Activated CD4-positive, alpha-beta T cell treated with anti-CD3 and anti-CD28 coated beads, Interleukin-2, amount 10 ng/mL, durations not matched to agents 7 days and 5 days (primary cell): Measurements from ENCODE around the gene KRT79. TPM values are rescaled to one million over a fixed set of nuclear protein-coding genes. Genes with fewer than 3 reads are reported as not detected.
A peak's percentile ranks its signal among the peaks of the same experiment; 100 is the strongest.

ENCODE experiments used
- CTCF ChIA-PET: fragments of 350-600 bp; sonication (Branson Sonifier 250); formaldehyde crosslinking; loops from one replicate; lab custom pipeline; 2021; ENCODE audit warnings: antibody characterized with exemption; lab: Charles Lee
- POLR2A ChIA-PET: fragments of 350-600 bp; sonication (Branson Sonifier 250); formaldehyde crosslinking; loops from one replicate; lab custom pipeline; 2021; ENCODE audit warnings: antibody characterized with exemption; lab: Charles Lee
- DNase-seq: peaks from one replicate; pipeline ENCODE4 v3.0.0-alpha.2; 2020
- H3K27ac Mint-ChIP-seq: one replicate; pipeline ENCODE4 v1.8.0; 2021; ENCODE audit warnings: mild to moderate bottlenecking, moderate library complexity, mixed read lengths
- H3K27me3 Mint-ChIP-seq: one replicate; pipeline ENCODE4 v1.8.0; 2021; ENCODE audit warnings: mixed read lengths
- H3K36me3 Mint-ChIP-seq: one replicate; pipeline ENCODE4 v1.8.0; 2021; ENCODE audit warnings: low read depth, mixed read lengths
- H3K4me1 Mint-ChIP-seq: one replicate; pipeline ENCODE4 v1.8.0; 2021; ENCODE audit warnings: mixed read lengths
- H3K4me3 Mint-ChIP-seq: one replicate; pipeline ENCODE4 v1.8.0; 2021; ENCODE audit warnings: mild to moderate bottlenecking, moderate library complexity, mixed read lengths
- H3K9me3 Mint-ChIP-seq: one replicate; pipeline ENCODE4 v1.8.0; 2021; ENCODE audit warnings: mixed read lengths
- total RNA-seq, 2 experiments: library from RNA; stranded (reverse); gene quantifications; one replicate each; pipeline ENCODE4 v1.2.3, GENCODE V29; 2021

Gene KRT79
- total RNA-seq, 2 experiments from 2014 or later, result not detected

DNA sequence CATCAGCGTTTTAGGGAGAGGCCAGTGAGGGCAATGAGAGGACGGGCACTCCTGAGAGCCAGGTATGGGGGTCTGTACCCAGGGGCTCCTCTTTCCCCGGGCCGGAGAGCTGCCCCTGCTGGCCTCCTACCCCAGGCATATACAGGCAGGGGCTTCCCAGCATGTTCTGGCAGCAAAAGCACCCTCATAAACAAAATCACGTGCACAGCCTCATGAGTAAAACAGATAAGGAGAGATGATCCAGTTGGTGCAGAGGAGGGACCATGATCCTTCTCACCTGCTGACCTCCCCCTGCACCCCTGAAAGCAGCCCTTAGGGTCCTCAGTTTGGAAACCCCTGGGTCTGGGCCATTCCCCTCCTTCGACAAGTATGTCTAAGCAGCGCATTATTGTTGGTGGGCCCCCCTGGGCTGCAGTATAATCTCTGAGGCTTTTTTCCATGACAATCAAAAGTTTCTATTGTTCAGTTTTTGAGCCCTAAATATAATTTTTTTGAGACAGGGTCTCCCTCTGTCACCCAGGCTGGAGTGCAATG, 15.2 kb downstream of the KRT79 start:
- H3K36me3 Mint-ChIP-seq, result no peaks in the 10 kb centered on the region
- H3K9me3 Mint-ChIP-seq, result no peaks in the 10 kb centered on the region
- peaks cover 11% of the 10 kb centered on the region for H3K4me1 Mint-ChIP-seq
- ChIA-PET CTCF (no interaction called here), POLR2A (no interaction called here)
- H3K27ac Mint-ChIP-seq, result no peak overlapping the region
- no peak for DNase-seq
- H3K27me3 Mint-ChIP-seq, result no peaks in the 10 kb centered on the region
- no peak overlapping the region for H3K4me3 Mint-ChIP-seq

DNA sequence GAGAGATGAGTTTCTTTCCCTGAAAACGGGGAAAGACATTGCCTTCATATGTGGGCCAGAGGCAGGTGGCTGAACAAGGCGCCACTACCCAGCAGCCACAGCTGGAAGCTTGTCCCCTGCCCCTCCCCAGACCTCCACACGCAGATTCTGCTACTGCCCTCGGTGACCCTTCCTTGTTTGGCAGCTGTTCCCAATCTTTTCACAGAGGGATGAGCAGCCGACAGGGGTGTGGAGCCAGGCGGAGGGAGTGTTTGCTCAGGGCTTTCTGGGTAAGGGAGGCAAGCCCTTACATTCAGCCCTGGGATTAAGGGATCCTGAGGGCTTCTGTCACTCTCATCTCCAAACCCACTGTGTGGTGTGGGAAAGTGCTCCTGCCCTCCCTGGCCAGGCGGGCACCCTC, 15.7 kb downstream of the KRT79 start:
- Mint-ChIP-seq H3K36me3 (no peaks in the 10 kb centered on the region), H3K27me3 (no peaks in the 10 kb centered on the region), H3K27ac (no peak overlapping the region), H3K4me1 (peaks cover 11% of the 10 kb centered on the region), H3K9me3 (no peaks in the 10 kb centered on the region), H3K4me3 (no peak overlapping the region)
- DNase-seq, result no peak
- CTCF ChIA-PET, result no interaction called here
- POLR2A ChIA-PET, result interaction anchor here (1.0 kb wide), 1 partner anchor 10 kb away, joined by 3 read pairs; no protein-coding TSS in a partner anchor

DNA sequence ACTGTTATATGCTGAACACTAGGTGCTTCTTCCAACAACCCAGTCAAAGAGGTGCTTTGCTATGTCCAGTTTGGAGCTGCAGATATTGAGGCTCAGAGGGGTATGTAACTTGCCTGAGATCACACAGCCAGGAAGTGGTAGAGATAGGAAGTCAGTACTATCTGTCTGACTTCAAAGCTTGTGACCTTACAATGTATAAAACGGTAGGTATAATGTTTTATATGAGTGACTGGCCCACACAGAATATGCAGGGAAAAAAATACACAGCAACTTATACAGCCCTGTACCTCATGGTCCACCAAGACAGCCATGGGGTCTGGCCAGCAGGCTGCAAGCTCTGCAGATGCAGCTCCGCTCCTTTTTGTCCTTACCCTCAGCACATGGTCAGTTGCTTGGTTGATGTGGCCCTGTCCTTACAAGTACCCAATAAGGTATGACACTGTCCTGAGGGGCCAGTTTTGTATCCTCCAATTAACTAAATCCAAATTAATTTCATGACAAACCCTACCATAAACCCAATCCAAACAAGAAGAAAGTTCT, 16.3 kb downstream of the KRT79 start:
- no peak for DNase-seq
- CTCF ChIA-PET, result interaction anchor here (0.6 to 1.2 kb wide), 3 partner anchors 10 to 878 kb away, joined by 3 to 4 read pairs (median 3); no protein-coding TSS in a partner anchor
- Mint-ChIP-seq H3K27ac (peak overlapping the region; percentile 42), H3K4me3 (no peak overlapping the region), H3K36me3 (no peaks in the 10 kb centered on the region), H3K27me3 (no peaks in the 10 kb centered on the region), H3K4me1 (peaks cover 11% of the 10 kb centered on the region), H3K9me3 (no peaks in the 10 kb centered on the region)
- POLR2A ChIA-PET, result interaction anchor here (1.0 kb wide), 1 partner anchor 11 kb away, joined by 3 read pairs; no protein-coding TSS in a partner anchor

DNA sequence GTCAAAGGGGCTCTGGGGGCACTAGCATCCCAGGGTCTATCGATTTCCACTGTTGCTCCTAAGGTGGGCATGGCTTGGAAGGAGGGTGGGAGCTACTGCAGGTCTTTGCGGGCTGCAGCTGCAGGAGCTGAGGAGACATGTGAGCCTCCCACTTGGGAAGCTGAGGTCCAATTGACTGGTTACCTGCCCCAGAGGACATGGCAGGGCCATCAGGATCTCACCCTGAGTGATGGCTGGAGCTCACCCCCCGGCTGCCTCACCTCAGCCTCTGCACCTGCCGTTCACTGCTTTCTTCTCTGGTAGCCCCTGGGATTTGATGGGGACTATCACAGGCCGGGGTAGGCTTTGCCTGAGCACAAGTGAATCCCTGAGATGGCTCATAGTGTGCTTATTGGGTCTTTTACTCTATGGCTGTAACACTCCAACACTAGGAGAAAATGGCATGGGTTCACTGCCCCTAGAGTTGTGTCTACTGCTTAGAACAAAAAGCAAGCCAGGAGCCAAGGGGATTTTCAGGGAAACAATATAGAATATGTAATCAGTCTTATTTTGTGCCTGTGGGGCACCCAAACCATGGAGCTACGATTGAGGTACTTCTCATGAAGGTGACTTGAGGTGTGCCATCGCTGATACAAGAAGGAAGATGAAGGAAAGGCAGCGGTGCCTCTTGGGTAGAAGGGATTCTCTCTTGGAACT, 17.0 kb downstream of the KRT79 start:
- no peaks in the 10 kb centered on the region for H3K36me3 Mint-ChIP-seq
- no peak overlapping the region for H3K27ac Mint-ChIP-seq
- H3K4me3 Mint-ChIP-seq, result no peak overlapping the region
- no peak for DNase-seq
- no peaks in the 10 kb centered on the region for H3K9me3 Mint-ChIP-seq
- ChIA-PET POLR2A (interaction anchor here (0.7 kb wide), 1 partner anchor 728 kb away, joined by 3 read pairs; no protein-coding TSS in a partner anchor), CTCF (interaction anchor here (0.6 to 1.2 kb wide), 4 partner anchors 10 to 1242 kb away, joined by 3 read pairs; no protein-coding TSS in a partner anchor)
- peaks cover 11% of the 10 kb centered on the region for H3K4me1 Mint-ChIP-seq
- no peaks in the 10 kb centered on the region for H3K27me3 Mint-ChIP-seq

DNA sequence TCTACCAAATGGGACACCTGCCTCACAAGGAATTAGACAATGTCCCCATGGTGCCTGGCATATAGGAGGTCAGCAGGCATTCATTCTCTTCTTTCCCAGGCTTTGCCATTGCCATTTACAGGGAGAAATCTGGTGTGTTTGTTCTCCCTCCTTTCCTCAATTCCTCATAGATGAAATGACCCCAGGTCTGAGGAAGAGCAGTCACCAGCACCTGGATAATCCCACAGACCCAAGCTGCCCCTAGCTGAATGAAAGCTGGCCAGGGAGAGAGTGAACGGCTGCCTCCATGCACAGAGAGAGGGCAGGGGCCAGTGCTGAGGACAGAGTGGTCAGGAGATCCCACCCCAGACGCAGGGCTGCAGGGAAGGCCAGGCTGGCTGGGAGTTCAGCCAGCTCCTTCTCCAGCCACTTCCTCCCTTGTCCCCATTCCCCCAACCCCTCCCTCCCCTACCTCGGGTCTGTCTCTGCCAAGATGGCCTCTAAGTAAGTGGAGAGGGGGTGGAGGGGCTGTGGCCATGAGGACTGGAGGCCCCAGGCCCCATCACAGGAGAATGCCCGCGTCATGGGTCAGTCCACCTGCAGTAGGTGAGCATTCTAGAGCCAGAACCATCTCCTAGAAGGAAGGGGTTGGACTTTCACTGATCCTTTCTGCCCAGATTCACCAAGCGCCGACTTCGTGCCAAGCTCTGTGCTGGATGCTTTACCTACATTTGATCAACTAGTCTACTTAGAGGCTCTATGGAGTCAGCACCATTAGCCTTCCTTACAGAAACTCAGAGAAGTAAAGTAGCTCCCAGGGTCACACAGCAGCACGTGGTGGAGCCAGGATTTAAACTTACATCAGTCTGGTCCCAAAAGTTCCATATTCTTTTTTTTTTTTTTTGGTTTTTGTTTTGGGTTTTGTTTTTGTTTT, 18.2 kb downstream of the KRT79 start:
- H3K9me3 Mint-ChIP-seq, result no peaks in the 10 kb centered on the region

DNA sequence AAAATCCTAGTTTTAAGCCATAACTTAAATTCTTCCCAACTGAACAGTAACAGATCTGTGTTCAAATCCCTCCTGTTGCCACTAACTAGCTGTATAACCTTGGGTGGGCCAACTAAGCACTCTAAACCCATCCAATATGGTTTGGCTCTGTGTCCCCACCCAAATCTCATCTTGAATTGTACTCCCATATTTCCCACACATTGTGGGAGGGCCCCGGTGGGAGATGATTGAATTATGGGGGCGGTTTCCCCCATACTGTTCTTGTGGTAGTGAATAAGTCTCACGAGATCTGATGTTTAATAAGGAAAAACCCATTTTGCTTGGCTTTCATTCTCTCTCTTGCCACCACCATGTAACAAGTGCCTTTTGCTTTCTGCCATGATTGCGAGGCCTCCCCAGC, 18.9 kb downstream of the KRT79 start:
- CTCF ChIA-PET, result no interaction called here
- POLR2A ChIA-PET, result no interaction called here
- H3K27me3 Mint-ChIP-seq, result no peaks in the 10 kb centered on the region
- no peaks in the 10 kb centered on the region for H3K9me3 Mint-ChIP-seq
- H3K27ac Mint-ChIP-seq, result no peak overlapping the region
- DNase-seq, result no peak
- peaks cover 11% of the 10 kb centered on the region for H3K4me1 Mint-ChIP-seq
- H3K4me3 Mint-ChIP-seq, result no peak overlapping the region
- H3K36me3 Mint-ChIP-seq, result no peaks in the 10 kb centered on the region

More for the DNA sequence above, 18.2 kb downstream of the KRT79 start:
- H3K27me3 Mint-ChIP-seq, result no peaks in the 10 kb centered on the region
- ChIA-PET CTCF (interaction anchor here (0.6 to 1.2 kb wide), 4 partner anchors 24 to 1241 kb away, joined by 3 to 4 read pairs (median 3); no protein-coding TSS in a partner anchor), POLR2A (interaction anchor here (0.6 to 0.7 kb wide), 2 partner anchors 155 to 727 kb away, joined by 3 read pairs; no protein-coding TSS in a partner anchor)
- no peak for DNase-seq
- H3K36me3 Mint-ChIP-seq, result no peaks in the 10 kb centered on the region
- H3K27ac Mint-ChIP-seq, result no peak overlapping the region
- H3K4me1 Mint-ChIP-seq, result peaks cover 11% of the 10 kb centered on the region
- H3K4me3 Mint-ChIP-seq, result no peak overlapping the region

DNA sequence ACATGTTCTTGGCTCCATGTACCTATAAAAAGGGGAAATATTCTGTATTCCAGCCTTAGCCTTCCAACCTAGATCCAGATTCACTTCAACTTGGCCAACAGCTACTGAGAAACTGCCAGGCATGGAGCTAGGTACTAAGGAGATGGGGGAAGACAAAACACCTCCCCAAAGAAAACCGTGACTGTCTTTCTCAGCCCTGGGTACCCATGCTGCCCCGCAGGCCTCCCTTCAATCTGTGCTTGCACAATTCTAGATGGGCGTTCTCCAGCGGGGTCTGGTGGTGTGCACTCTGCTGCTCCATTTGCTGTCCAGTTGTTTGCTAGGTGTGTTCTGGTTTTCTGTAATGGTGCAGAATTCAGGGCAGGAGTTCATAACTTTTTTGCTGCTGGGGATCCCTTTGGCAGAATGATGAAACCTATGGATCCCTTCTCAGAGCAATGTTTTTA, 19.4 kb downstream of the KRT79 start:
- POLR2A ChIA-PET, result no interaction called here
- Mint-ChIP-seq H3K4me1 (peaks cover 11% of the 10 kb centered on the region), H3K9me3 (no peaks in the 10 kb centered on the region), H3K27ac (no peak overlapping the region), H3K36me3 (no peaks in the 10 kb centered on the region), H3K27me3 (no peaks in the 10 kb centered on the region), H3K4me3 (no peak overlapping the region)
- CTCF ChIA-PET, result no interaction called here
- no peak for DNase-seq

DNA sequence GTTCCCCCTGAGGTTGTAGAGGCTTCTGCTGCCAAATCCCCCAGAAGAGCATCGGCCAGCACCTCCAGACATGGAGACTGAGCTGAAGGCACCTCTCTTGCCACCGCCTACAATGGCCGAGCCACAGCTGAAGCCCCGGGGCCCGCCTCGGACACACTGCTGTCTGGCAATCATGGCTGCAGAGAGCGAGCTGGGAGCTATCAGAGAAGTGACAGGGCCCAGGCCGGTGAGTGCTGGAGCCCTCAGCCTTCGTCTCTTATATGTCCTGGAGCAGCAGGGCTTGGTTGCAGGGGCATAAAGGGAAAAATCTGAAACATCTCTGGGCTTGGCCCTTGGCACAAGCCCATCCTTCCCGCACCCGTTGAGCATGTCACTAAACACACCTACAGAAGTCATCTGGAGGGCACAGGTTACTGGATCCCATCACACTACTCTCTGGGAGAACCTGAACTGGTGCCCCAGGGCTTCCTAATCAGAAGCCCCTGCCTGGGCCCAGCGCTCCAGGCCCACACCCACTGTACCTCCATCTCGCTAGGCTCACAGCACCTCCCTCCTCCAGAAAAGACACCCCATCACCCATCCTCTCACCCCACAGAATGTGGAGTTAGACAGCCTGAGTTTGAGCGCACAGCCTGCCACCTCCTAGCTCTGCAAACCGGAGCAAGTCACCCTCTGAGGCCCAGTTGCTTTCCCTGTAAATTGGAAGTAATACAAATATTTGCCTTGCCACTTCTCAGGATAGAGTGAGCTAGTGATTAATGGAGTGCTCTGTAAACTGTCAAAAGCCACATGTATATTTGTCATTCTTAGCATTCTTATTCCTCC, 20.0 kb downstream of the KRT79 start, which contains the start of gene KRT4:
Gene KRT4, minus strand, starts transcription at position 232 of the 825 bp plus-strand sequence. Its CDS starts 58 bp downstream, at position 174.
- POLR2A ChIA-PET, result interaction anchor here (0.5 kb wide), 1 partner anchor 65 kb away, joined by 5 read pairs; no protein-coding TSS in a partner anchor
- no peaks in the 10 kb centered on the region for H3K9me3 Mint-ChIP-seq
- H3K36me3 Mint-ChIP-seq, result no peaks in the 10 kb centered on the region
- no peak within 1 kb of the TSS for H3K4me3 Mint-ChIP-seq
- H3K27me3 Mint-ChIP-seq, result no peaks in the 10 kb centered on the region
- H3K4me1 Mint-ChIP-seq, result peaks cover 11% of the 10 kb centered on the region
- CTCF ChIA-PET, result interaction anchor here (0.6 kb wide), 1 partner anchor 814 kb away, joined by 3 read pairs; no protein-coding TSS in a partner anchor
- no peak for DNase-seq
- no peak within 1 kb of the TSS for H3K27ac Mint-ChIP-seq

DNA sequence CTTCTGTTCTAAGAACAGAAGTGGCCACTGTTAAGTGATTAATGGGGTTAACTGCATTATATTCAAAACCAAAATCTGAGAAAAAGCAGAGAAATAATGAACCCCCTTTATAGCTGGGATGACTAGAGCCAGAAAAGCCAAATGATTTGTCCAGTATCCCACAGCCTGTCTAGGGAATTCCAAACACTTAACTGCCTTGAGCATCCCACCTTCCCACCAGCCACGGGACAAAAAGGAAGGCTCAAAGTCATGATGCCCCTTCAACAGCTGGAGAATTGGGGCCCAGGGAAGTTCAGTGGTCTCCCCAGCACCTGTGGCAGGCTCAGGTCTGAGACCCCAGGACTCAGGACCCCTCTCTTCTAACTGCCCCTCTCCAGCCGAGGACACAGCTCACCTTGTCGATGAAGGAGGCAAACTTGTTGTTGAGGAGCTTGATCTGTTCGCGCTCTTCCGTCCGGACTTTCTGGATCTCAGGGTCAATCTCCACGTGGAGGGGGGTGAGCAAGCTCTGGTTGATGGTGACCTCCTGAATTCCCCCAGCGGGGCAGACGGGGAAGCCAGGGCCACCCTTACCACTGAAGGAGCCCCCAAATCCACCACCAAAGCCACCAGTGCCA, 20.8 kb downstream of the KRT79 start:
- no peak for DNase-seq
- H3K27me3 Mint-ChIP-seq, result no peaks in the 10 kb centered on the region
- H3K4me1 Mint-ChIP-seq, result peaks cover 10% of the 10 kb centered on the region
- no peak overlapping the region for H3K4me3 Mint-ChIP-seq
- H3K27ac Mint-ChIP-seq, result no peak overlapping the region
- ChIA-PET POLR2A (no interaction called here), CTCF (interaction anchor here (0.6 kb wide), 1 partner anchor 815 kb away, joined by 3 read pairs; no protein-coding TSS in a partner anchor)
- H3K9me3 Mint-ChIP-seq, result no peaks in the 10 kb centered on the region
- no peaks in the 10 kb centered on the region for H3K36me3 Mint-ChIP-seq

DNA sequence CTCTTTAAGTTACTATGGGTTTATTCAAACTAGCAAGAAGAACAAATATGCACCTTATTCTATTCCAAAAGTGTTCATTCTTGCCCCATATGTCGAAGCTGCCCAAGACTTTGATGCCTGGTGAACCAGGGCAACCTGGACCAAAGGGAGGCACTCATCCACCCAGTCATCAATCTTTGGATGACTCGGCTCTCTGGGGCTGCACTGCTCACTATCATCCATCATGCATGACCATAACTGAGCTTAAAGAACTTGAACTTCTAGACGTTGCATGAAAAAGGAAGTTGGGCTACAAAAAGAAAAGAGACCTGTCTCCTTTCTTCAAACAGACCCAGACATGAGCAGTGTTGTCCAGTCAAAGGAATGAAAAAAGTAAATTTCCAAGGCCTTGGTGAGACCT, 21.4 kb downstream of the KRT79 start:
- H3K27me3 Mint-ChIP-seq, result no peaks in the 10 kb centered on the region
- no peak overlapping the region for H3K27ac Mint-ChIP-seq
- CTCF ChIA-PET, result no interaction called here
- peaks cover 5% of the 10 kb centered on the region for H3K4me1 Mint-ChIP-seq
- no peak overlapping the region for H3K4me3 Mint-ChIP-seq
- DNase-seq, result no peak
- POLR2A ChIA-PET, result no interaction called here
- no peaks in the 10 kb centered on the region for H3K36me3 Mint-ChIP-seq
- no peaks in the 10 kb centered on the region for H3K9me3 Mint-ChIP-seq

DNA sequence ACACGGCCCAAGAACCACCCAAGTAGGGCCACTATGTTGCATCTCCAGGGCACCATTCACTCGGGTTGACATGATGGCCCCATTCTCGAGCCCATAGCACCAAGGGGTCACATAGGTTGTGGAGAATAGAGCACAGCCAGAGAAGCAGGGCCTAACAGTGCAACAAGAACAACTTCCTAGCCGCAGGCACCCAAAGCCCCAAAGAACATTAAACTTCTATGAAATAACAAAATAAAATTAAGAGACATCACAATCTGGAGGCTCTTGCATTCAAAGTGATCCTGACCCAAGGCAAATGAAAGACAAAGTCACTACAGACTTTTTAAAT, 22.1 kb downstream of the KRT79 start:
- no peaks in the 10 kb centered on the region for H3K27me3 Mint-ChIP-seq
- DNase-seq, result no peak
- no peaks in the 10 kb centered on the region for H3K4me1 Mint-ChIP-seq
- ChIA-PET CTCF (interaction anchor here (0.5 kb wide), 1 partner anchor 37 kb away, joined by 3 read pairs; the partner anchor contains the start of gene KRT78), POLR2A (no interaction called here)
- H3K27ac Mint-ChIP-seq, result no peak overlapping the region
- H3K9me3 Mint-ChIP-seq, result no peaks in the 10 kb centered on the region
- no peak overlapping the region for H3K4me3 Mint-ChIP-seq
- H3K36me3 Mint-ChIP-seq, result no peaks in the 10 kb centered on the region
